Measurements from ENCODE around the gene VTN.

GRCh38 chr17:28412099-28412498 lies 42.0 kb upstream of the VTN start:
- TF ChIP-seq CTCF (conservative IDR thresholded peaks at IDR 0.05; ENCODE audit: low read length) (no peak), EZH2phosphoT487 (IDR thresholded peaks at IDR 0.05; ENCODE audit: borderline replicate concordance, low read depth, low read length) (no peak)
